Measurements from ENCODE around the gene MAMSTR. TPM values are rescaled to one million over a fixed set of nuclear protein-coding genes. Genes with fewer than 3 reads are reported as not detected.
A peak's percentile ranks its signal among the peaks of the same experiment; 100 is the strongest.

MAMSTR gene
- total and polyA plus RNA-seq, 4 donors = 0.58 to 3.7 (median 2.1) TPM

DNA sequence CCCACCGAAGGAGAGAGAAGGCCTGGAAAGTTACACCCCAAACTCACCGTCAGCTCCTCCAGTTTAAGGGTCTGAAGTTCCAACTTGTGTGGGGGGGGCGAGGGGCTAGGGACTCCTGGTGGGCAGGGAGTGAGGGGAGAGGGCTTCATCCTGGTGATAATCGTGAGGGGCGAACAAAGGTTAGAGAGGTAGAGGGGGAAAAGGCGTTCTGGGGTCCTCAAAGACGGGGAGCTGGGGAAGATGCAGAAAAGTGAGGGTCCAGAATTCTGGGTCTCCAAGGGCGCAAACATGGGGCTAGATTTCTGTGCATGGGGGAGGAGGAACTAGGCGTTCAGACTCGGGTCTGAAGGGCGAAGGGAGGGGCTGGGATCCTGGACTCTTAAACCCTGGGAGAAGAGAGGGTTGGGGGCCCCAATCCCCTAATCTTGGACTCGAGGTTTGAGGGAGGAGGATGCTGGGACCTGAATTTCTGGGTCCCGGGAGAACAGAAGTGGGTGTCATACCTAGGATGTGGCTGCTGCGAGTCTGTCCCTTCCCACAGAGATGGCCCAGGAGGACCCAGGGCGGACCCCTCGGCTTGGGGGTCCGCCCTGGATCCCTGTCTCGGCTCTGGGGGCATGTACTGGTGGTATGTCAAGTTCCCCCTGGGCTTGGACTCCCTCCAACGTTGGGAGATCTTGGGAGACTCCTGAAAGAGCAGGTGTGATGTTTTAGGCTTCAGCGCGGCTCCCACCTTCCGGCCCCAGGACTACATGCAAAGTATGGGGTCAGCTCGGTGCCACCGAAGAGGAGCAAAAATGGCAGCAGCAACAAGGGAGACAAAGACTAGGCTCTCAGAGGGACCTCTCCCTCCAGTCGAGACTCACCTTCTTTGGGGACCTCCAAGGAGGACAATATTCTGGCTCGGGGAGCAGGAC is 4.5 kb downstream of the MAMSTR start:
- H3K9me3 ChIP-seq (ENCODE audit: control insufficient read depth, low read length) = no peaks in the 10 kb centered on the region
- peak overlapping the region in 1 of 2 donors; percentile 38 for H3K4me3 ChIP-seq (ENCODE audit: low read length in 2 of 2)
- no peaks in the 10 kb centered on the region for H3K36me3 ChIP-seq (ENCODE audit: control insufficient read depth in 1 of 2, insufficient read depth in 2 of 2, low read length in 1 of 2)
- no peak for ATAC-seq (ENCODE audit: low FRiP score)
- no peaks in the 10 kb centered on the region for H3K4me1 ChIP-seq (ENCODE audit: control insufficient read depth in 1 of 2, insufficient read depth in 2 of 2, low read length in 2 of 2)
- H3K27me3 ChIP-seq (ENCODE audit: control insufficient read depth in 1 of 2, insufficient read depth in 2 of 2, low read length in 1 of 2) = no peaks in the 10 kb centered on the region
- intact Hi-C loops (cut with DNase I) = loop anchor here in 1 of 2 donors (5.0 kb wide), 1 partner anchor 68 kb away; the partner anchor contains the start of gene CA11
- no peak for DNase-seq
- no peak overlapping the region for H3K27ac ChIP-seq (ENCODE audit: low read depth in 1 of 2, low read length in 2 of 2)
- 64 to 66% methylated on average over 26 of the region's 26 CpGs for WGBS, 2 donors

DNA sequence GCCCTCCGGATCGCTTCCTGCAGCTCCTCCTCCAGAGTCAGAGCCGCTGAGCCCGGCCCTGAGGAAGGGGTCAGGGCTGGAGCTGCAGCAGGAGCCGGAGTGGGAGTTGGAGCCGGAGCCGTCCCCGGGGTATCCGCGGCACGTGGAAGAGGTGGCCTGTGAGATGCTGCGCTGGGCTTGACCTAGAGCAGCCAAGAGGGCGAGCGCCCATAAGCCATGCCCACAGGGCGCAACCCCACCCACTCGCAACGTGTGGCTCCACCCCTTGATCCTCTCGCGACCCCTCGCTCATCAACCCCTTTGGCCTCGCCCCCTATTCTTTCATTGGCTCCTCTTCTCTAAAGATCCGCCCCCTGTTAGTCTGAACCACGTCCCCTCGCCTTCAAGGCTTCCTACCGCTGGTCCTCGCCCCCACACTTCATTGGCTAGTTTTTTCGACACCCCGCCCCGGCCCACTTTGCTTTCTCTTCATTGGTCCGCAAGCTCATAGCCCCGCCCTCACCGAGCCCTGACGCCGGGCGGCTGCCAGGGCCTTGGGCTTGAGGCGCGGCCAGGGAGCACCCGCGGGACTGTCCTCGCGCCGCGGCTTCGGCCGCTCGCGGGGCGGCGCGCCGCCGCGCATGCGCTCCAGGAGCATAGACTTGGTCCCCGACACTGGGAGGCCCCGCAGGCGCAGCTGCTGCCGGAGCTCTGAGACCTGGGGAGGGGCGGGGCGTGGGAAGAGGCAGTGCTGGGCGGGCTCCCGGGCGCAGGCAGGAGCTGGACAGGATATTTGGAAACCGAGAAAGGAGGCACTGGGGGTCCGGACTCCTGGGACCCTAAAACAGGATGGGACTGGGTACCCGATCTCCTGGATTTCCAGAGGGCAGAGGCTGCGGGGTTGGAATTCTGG is 5.4 kb downstream of the MAMSTR start:
- Histone ChIP-seq H3K4me1 (ENCODE audit: control insufficient read depth in 1 of 2, insufficient read depth in 2 of 2, low read length in 2 of 2) (no peaks in the 10 kb centered on the region), H3K4me3 (ENCODE audit: low read length in 2 of 2) (peak overlapping the region; percentile 38 to 46), H3K9me3 (ENCODE audit: control insufficient read depth, low read length) (no peaks in the 10 kb centered on the region), H3K27me3 (ENCODE audit: control insufficient read depth in 1 of 2, insufficient read depth in 2 of 2, low read length in 1 of 2) (no peaks in the 10 kb centered on the region), H3K36me3 (ENCODE audit: control insufficient read depth in 1 of 2, insufficient read depth in 2 of 2, low read length in 1 of 2) (no peaks in the 10 kb centered on the region), H3K27ac (ENCODE audit: low read depth in 1 of 2, low read length in 2 of 2) (no peak overlapping the region)
- ATAC-seq (ENCODE audit: low FRiP score) (peak; percentile 96), DNase-seq (peak; percentile 99)
- intact Hi-C loops (cut with DNase I) = no loop called here
- 1% methylated on average over 64 to 67 of the region's 67 CpGs for WGBS, 2 donors

DNA sequence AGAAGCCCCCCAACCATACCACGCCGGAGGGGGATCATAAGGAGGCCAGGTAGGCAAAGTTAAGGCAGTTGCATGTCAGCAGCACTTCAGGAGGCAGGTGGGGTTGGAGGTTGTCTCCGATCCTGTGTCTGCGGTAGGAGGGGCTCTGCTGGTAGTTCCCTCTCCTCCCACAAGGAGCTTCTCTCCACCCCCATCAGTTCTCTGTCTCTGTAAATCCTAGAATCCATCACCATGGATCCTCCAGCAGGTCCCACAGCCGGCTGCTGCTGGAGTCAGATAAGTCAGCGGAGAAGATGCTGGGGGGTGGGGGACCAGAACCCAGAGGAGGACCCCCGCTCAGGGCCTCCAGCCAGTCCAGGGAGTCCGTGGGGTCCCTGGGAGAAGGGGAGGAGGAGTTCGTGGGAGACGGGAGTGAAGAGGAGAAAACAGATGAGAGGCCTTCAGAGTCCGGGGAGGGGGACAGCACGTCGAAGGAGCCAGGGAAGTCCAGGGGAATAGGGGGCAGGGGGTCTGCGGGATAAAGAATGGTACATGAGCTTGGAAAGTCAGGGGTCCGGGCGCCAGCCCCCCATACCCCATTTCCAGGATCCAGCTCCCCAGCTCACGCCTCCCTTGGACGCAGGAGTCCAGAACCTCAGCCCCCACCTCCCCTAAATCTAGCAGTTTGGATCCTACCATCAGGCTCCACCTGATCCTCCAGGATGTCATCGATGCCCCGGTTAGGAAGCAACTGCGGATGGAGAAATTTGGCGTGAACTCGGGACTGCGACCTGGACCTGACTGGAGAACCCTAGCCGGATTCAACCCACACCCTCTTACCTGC is 6.3 kb downstream of the MAMSTR start:
- DNase-seq = no peak
- Histone ChIP-seq H3K36me3 (ENCODE audit: control insufficient read depth in 1 of 2, insufficient read depth in 2 of 2, low read length in 1 of 2) (no peaks in the 10 kb centered on the region), H3K27me3 (ENCODE audit: control insufficient read depth in 1 of 2, insufficient read depth in 2 of 2, low read length in 1 of 2) (no peaks in the 10 kb centered on the region), H3K4me3 (ENCODE audit: low read length in 2 of 2) (peak overlapping the region; percentile 27 to 46), H3K27ac (ENCODE audit: low read depth in 1 of 2, low read length in 2 of 2) (no peak overlapping the region), H3K9me3 (ENCODE audit: control insufficient read depth, low read length) (no peaks in the 10 kb centered on the region), H3K4me1 (ENCODE audit: control insufficient read depth in 1 of 2, insufficient read depth in 2 of 2, low read length in 2 of 2) (no peaks in the 10 kb centered on the region)
- no peak for ATAC-seq (ENCODE audit: low FRiP score)
- intact Hi-C loops (cut with DNase I) = no loop called here
- 32 to 36% methylated on average over 25 of the region's 25 CpGs for WGBS, 2 donors

DNA sequence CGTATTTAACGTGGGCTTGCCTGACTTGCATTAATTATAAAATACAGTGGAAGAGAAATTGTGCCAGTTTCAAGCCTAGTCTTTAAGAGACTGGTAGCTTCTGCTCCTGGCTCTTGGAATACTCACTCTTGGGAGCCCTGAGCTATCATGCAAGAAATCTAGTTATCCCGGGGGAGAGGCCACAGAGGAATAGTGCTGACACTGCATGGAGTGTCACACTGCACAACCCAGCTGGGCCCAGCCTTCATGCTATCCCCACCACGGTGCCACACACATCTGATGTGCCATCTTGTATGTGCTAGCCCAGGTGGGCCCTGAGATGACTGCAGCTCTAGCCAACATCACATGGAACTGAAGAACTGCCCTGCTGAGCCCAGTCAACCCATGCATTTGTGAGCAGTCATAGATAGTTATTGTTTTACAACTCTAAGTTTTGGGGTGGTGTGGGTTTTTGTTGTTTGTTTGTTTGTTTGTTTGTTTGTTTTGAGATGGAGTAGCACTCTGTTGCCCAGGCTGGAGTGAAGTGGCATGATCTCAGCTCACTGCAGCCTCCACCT is 8.3 kb downstream of the MAMSTR start:
- WGBS, 2 donors = 85 to 90% methylated on average over 4 of the region's 4 CpGs
- no peak overlapping the region for H3K27ac ChIP-seq (ENCODE audit: low read depth in 1 of 2, low read length in 2 of 2)
- no peaks in the 10 kb centered on the region for H3K9me3 ChIP-seq (ENCODE audit: control insufficient read depth, low read length)
- DNase-seq = no peak
- no peak for ATAC-seq (ENCODE audit: low FRiP score)
- no peak overlapping the region for H3K4me3 ChIP-seq (ENCODE audit: low read length in 2 of 2)
- no peaks in the 10 kb centered on the region for H3K27me3 ChIP-seq (ENCODE audit: control insufficient read depth in 1 of 2, insufficient read depth in 2 of 2, low read length in 1 of 2)
- no peaks in the 10 kb centered on the region for H3K36me3 ChIP-seq (ENCODE audit: control insufficient read depth in 1 of 2, insufficient read depth in 2 of 2, low read length in 1 of 2)
- intact Hi-C loops (cut with DNase I) = no loop called here
- no peaks in the 10 kb centered on the region for H3K4me1 ChIP-seq (ENCODE audit: control insufficient read depth in 1 of 2, insufficient read depth in 2 of 2, low read length in 2 of 2)

DNA sequence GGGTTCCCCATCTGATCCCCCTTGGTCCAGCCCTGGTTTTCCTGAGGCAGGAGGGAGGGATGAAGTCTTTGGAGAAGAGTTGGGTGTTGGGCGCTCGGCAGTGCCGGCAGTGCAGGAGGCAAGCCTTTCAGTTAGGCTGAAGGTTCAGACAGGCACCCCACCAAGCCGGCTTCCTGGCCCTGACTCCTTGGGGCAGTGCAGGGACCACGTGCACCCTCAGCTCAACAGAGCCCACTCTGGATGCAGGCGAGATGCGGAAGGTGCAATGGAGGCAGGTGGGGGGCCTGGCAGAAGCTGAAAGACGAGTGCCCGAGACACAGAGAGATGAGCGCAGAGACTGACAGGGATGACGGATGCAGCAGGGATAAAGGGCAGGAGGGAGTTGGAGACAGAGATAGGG is 11.1 kb downstream of the MAMSTR start:
- H3K27me3 ChIP-seq (ENCODE audit: control insufficient read depth in 1 of 2, insufficient read depth in 2 of 2, low read length in 1 of 2) = no peaks in the 10 kb centered on the region
- H3K27ac ChIP-seq (ENCODE audit: low read depth in 1 of 2, low read length in 2 of 2) = no peak overlapping the region
- H3K4me3 ChIP-seq (ENCODE audit: low read length in 2 of 2) = no peak overlapping the region
- intact Hi-C loops (cut with DNase I) = no loop called here
- 40% methylated on average over 11 of the region's 11 CpGs for WGBS, 2 donors
- no peaks in the 10 kb centered on the region for H3K9me3 ChIP-seq (ENCODE audit: control insufficient read depth, low read length)
- DNase-seq (no peak), ATAC-seq (ENCODE audit: low FRiP score) (no peak)
- no peaks in the 10 kb centered on the region for H3K4me1 ChIP-seq (ENCODE audit: control insufficient read depth in 1 of 2, insufficient read depth in 2 of 2, low read length in 2 of 2)
- H3K36me3 ChIP-seq (ENCODE audit: control insufficient read depth in 1 of 2, insufficient read depth in 2 of 2, low read length in 1 of 2) = no peaks in the 10 kb centered on the region

DNA sequence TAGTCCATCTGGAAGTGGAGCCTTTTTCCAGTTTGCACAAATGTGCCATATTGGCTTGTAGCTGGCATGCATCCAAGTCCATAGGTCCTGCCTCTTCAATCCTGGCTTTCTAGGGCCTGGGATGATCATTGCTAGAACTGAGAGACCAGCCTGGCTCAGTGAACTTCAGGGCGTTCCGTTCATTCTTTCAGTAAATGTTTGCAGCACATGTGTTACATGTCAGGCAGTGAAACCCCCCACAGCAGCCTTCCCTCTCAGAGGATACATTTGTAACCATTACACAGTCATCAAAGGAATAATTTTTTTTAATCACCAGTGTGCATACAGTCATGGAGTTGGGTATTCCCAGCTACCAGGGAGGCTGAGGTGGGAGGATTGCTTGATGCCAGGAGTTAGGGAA is 14.1 kb downstream of the MAMSTR start:
- Histone ChIP-seq H3K4me1 (ENCODE audit: control insufficient read depth in 1 of 2, insufficient read depth in 2 of 2, low read length in 2 of 2) (no peaks in the 10 kb centered on the region), H3K27ac (ENCODE audit: low read depth in 1 of 2, low read length in 2 of 2) (no peak overlapping the region), H3K27me3 (ENCODE audit: control insufficient read depth in 1 of 2, insufficient read depth in 2 of 2, low read length in 1 of 2) (no peaks in the 10 kb centered on the region), H3K4me3 (ENCODE audit: low read length in 2 of 2) (no peak overlapping the region), H3K9me3 (ENCODE audit: control insufficient read depth, low read length) (no peaks in the 10 kb centered on the region), H3K36me3 (ENCODE audit: control insufficient read depth in 1 of 2, insufficient read depth in 2 of 2, low read length in 1 of 2) (no peaks in the 10 kb centered on the region)
- intact Hi-C loops (cut with DNase I) = no loop called here
- WGBS, 2 donors = 70 to 71% methylated on average over 2 of the region's 2 CpGs
- no peak for DNase-seq
- no peak for ATAC-seq (ENCODE audit: low FRiP score)

DNA sequence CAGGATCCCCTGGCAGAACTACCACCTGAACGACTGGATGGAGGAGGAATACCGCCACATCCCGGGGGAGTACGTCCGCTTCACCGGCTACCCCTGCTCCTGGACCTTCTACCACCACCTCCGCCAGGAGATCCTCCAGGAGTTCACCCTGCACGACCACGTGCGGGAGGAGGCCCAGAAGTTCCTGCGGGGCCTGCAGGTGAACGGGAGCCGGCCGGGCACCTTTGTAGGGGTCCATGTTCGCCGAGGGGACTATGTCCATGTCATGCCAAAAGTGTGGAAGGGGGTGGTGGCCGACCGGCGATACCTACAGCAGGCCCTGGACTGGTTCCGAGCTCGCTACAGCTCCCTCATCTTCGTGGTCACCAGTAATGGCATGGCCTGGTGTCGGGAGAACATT is 16.2 kb downstream of the MAMSTR start:
- intact Hi-C loops (cut with DNase I) = no loop called here
- H3K27ac ChIP-seq (ENCODE audit: low read depth in 1 of 2, low read length in 2 of 2) = no peak overlapping the region
- H3K36me3 ChIP-seq (ENCODE audit: control insufficient read depth in 1 of 2, insufficient read depth in 2 of 2, low read length in 1 of 2) = no peaks in the 10 kb centered on the region
- DNase-seq (no peak), ATAC-seq (ENCODE audit: low FRiP score) (no peak)
- H3K9me3 ChIP-seq (ENCODE audit: control insufficient read depth, low read length) = no peaks in the 10 kb centered on the region
- H3K4me3 ChIP-seq (ENCODE audit: low read length in 2 of 2) = no peak overlapping the region
- no peaks in the 10 kb centered on the region for H3K4me1 ChIP-seq (ENCODE audit: control insufficient read depth in 1 of 2, insufficient read depth in 2 of 2, low read length in 2 of 2)
- 93 to 94% methylated on average over 23 of the region's 23 CpGs for WGBS, 2 donors
- no peaks in the 10 kb centered on the region for H3K27me3 ChIP-seq (ENCODE audit: control insufficient read depth in 1 of 2, insufficient read depth in 2 of 2, low read length in 1 of 2)

DNA sequence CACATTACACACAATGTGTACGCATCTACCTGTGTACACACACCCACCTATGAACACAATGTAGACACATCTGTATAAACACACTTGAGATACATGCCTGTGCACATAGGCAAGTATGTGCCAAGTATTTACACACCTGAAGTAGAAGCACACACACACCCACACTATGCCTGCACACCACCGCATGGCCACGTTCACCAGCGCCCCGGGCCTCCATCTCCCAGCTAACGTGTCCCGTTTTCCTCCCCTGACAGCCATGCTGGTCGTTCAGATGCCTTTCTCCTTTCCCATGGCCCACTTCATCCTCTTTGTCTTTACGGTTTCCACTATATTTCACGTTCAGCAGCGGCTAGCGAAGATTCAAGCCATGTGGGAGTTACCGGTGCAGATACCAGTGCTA is 16.8 kb downstream of the MAMSTR start:
- 90 to 93% methylated on average over 13 of the region's 13 CpGs for WGBS, 2 donors
- Histone ChIP-seq H3K27ac (ENCODE audit: low read depth in 1 of 2, low read length in 2 of 2) (no peak overlapping the region), H3K27me3 (ENCODE audit: control insufficient read depth in 1 of 2, insufficient read depth in 2 of 2, low read length in 1 of 2) (no peaks in the 10 kb centered on the region), H3K4me1 (ENCODE audit: control insufficient read depth in 1 of 2, insufficient read depth in 2 of 2, low read length in 2 of 2) (no peaks in the 10 kb centered on the region), H3K36me3 (ENCODE audit: control insufficient read depth in 1 of 2, insufficient read depth in 2 of 2, low read length in 1 of 2) (no peaks in the 10 kb centered on the region), H3K4me3 (ENCODE audit: low read length in 2 of 2) (no peak overlapping the region), H3K9me3 (ENCODE audit: control insufficient read depth, low read length) (no peaks in the 10 kb centered on the region)
- DNase-seq (no peak), ATAC-seq (ENCODE audit: low FRiP score) (no peak)
- intact Hi-C loops (cut with DNase I) = no loop called here
